Endodermal cell (in vitro differentiated cells): ENCODE measurements around the gene SIK2. TPM values are rescaled to one million over a fixed set of nuclear protein-coding genes. Genes with fewer than 3 reads are reported as not detected.

Experiments
- DNase-seq: peaks from one replicate; pipeline ENCODE4 v3.0.0-alpha.2; 2017
- H3K27ac ChIP-seq: 2 replicates; pipeline ENCODE4 v1.5.1; 2013; ENCODE audit warnings: mild to moderate bottlenecking, low read depth, low read length, moderate library complexity
- H3K27me3 ChIP-seq: 2 replicates; pipeline ENCODE4 v1.6.1; 2013; ENCODE audit warnings: mild to moderate bottlenecking, low read length, moderate library complexity; ENCODE audit not compliant: insufficient read depth, control insufficient read depth, poor library complexity, severe bottlenecking
- H3K36me3 ChIP-seq: 2 replicates; pipeline ENCODE4 v1.7.0; 2013; ENCODE audit warnings: mild to moderate bottlenecking, low read length, moderate library complexity; ENCODE audit not compliant: control insufficient read depth, insufficient read depth
- H3K4me1 ChIP-seq: one replicate; pipeline ENCODE4 v1.7.0; 2013; ENCODE audit warnings: low read length; ENCODE audit not compliant: control insufficient read depth, insufficient read depth
- H3K4me3 ChIP-seq: 2 replicates; pipeline ENCODE4 v1.5.1; 2013; ENCODE audit warnings: mild to moderate bottlenecking, low read length, moderate library complexity
- H3K9ac ChIP-seq: 2 replicates; pipeline ENCODE4 v1.6.1; 2013; ENCODE audit warnings: mild to moderate bottlenecking, low read length, moderate library complexity; ENCODE audit not compliant: poor library complexity, severe bottlenecking; ENCODE audit errors: extremely low read depth
- H3K9me3 ChIP-seq: 2 replicates; pipeline ENCODE4 v1.6.1; 2013; ENCODE audit warnings: mild to moderate bottlenecking, low read length, moderate library complexity; ENCODE audit not compliant: control insufficient read depth
- H3K27ac Mint-ChIP-seq: 2 replicates; pipeline ENCODE4 v1.8.0; 2020; ENCODE audit warnings: mixed read lengths
- H3K27me3 Mint-ChIP-seq: 2 replicates; pipeline ENCODE4 v1.8.0; 2021; ENCODE audit warnings: mild to moderate bottlenecking, mixed read lengths; ENCODE audit not compliant: insufficient read depth
- H3K36me3 Mint-ChIP-seq: 2 replicates; pipeline ENCODE4 v1.8.0; 2020; ENCODE audit warnings: low read depth, mixed read lengths
- H3K4me1 Mint-ChIP-seq: 2 replicates; pipeline ENCODE4 v1.8.0; 2020; ENCODE audit warnings: mixed read lengths
- H3K4me3 Mint-ChIP-seq: 2 replicates; pipeline ENCODE4 v1.8.0; 2020; ENCODE audit warnings: mild to moderate bottlenecking, moderate library complexity, mixed read lengths
- H3K9me3 Mint-ChIP-seq: 2 replicates; pipeline ENCODE4 v1.8.0; 2020; ENCODE audit warnings: mild to moderate bottlenecking, mixed read lengths
- CTCF ChIP-seq: fragments of 200-600 bp; sonication (generic); conservative IDR thresholded peaks from 2 replicates; pipeline ENCODE4 v1.5.0; 2021; ENCODE audit warnings: antibody characterized with exemption, mild to moderate bottlenecking
- WGBS, 2 experiments: methylation state at CpG; one replicate each; pipeline versions ENCODE4 v1.1.5 to v1.1.7; 2013; ENCODE audit warnings: missing lambda C conversion rate in 2 of 2, mixed read lengths in 1 of 2; ENCODE audit not compliant: insufficient coverage in 1 of 2, insufficient read length in 1 of 2; 5-methylcytosine and 5-hydroxymethylcytosine counted together
- total RNA-seq, 2 donors: library from RNA; stranded (reverse); fragmentation: NEBNext Ultra II Directional in 1 of 2; extraction: Animal tissue kit (Norgen Biotek cat#: 25700) in 1 of 2; gene quantifications; 2 replicates in 1 of 2; 3 replicates in 1 of 2; pipeline ENCODE4 v1.2.1, GENCODE V29; 2021

The SIK2 gene
- total RNA-seq, 2 donors from 2014 or later = 13.2 to 13.4 TPM

- H3K4me3 Mint-ChIP-seq = no peak overlapping the region
- H3K9ac ChIP-seq = no peak overlapping the region
- no peak for DNase-seq
Observed at GRCh38 chr11:111707039-111707690, 104.9 kb downstream of the SIK2 start.

DNA sequence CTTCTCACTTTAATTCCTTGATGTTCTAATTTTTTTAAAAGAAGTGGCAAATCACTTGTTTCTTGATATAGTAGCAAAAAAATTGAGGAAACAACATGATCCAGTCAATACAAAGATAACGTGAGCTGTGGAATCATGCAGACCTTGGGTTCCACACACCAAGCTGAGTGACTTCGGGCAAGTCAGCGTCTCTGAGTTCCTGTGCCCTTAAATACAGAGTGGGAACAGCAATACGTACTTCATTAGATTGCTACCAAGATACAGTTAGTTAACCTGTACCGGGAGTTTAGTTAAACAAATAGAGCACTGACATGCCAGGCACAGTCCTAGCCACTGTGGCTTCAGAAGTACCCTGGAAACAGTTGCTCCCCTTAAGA lies 105.4 kb downstream of the SIK2 start:
- no peak overlapping the region for H3K4me3 ChIP-seq
- no peak overlapping the region for H3K27ac ChIP-seq
- Mint-ChIP-seq H3K36me3 (peaks cover 56% of the 10 kb centered on the region), H3K4me1 (no peaks in the 10 kb centered on the region), H3K4me3 (no peak overlapping the region), H3K27ac (no peak overlapping the region), H3K27me3 (no peaks in the 10 kb centered on the region), H3K9me3 (no peaks in the 10 kb centered on the region)
- DNase-seq = no peak
- no peaks in the 10 kb centered on the region for H3K27me3 ChIP-seq
- H3K4me1 ChIP-seq = no peaks in the 10 kb centered on the region
- no peaks in the 10 kb centered on the region for H3K9me3 ChIP-seq
- no peak for TF ChIP-seq CTCF
- whole genome bisulfite sequencing, 2 experiments = 92 to 96% methylated on average over 5 of the region's 5 CpGs
- H3K36me3 ChIP-seq = peaks cover 67% of the 10 kb centered on the region
- H3K9ac ChIP-seq = no peak overlapping the region

More at GRCh38 chr11:111707039-111707690, 104.9 kb downstream of the SIK2 start:
- H3K4me1 ChIP-seq = no peaks in the 10 kb centered on the region
- H3K9me3 ChIP-seq = no peaks in the 10 kb centered on the region
- no peaks in the 10 kb centered on the region for H3K27me3 ChIP-seq
- no peak for TF ChIP-seq CTCF
- no peak overlapping the region for H3K27ac ChIP-seq
- H3K4me1 Mint-ChIP-seq = no peaks in the 10 kb centered on the region
- no peaks in the 10 kb centered on the region for H3K27me3 Mint-ChIP-seq
- no peaks in the 10 kb centered on the region for H3K9me3 Mint-ChIP-seq
- WGBS, 2 experiments = 89 to 93% methylated on average over 8 to 9 of the region's 9 CpGs
- no peak overlapping the region for H3K4me3 ChIP-seq
- peaks cover 61% of the 10 kb centered on the region for H3K36me3 ChIP-seq
- peaks cover 51% of the 10 kb centered on the region for H3K36me3 Mint-ChIP-seq
- no peak overlapping the region for H3K27ac Mint-ChIP-seq

GRCh38 chr11:111714522-111714921 lies 112.3 kb downstream of the SIK2 start:
- no peaks in the 10 kb centered on the region for H3K27me3 ChIP-seq
- no peaks in the 10 kb centered on the region for H3K27me3 Mint-ChIP-seq
- H3K27ac ChIP-seq = no peak overlapping the region
- peaks cover 45% of the 10 kb centered on the region for H3K36me3 Mint-ChIP-seq
- H3K9me3 ChIP-seq = no peaks in the 10 kb centered on the region
- H3K4me3 Mint-ChIP-seq = no peak overlapping the region
- TF ChIP-seq CTCF = no peak
- H3K4me1 ChIP-seq = peaks cover 4% of the 10 kb centered on the region
- peaks cover 13% of the 10 kb centered on the region for H3K4me1 Mint-ChIP-seq
- peaks cover 42% of the 10 kb centered on the region for H3K36me3 ChIP-seq
- 83 to 88% methylated on average over 4 of the region's 4 CpGs for WGBS, 2 experiments
- no peak overlapping the region for H3K27ac Mint-ChIP-seq
- H3K9me3 Mint-ChIP-seq = no peaks in the 10 kb centered on the region
- no peak overlapping the region for H3K9ac ChIP-seq
- no peak overlapping the region for H3K4me3 ChIP-seq
- no peak for DNase-seq
